NOMO-1 treated with dmso at 0.1 percent for 144 hours (cell line): Measurements from ENCODE around the gene ZDHHC4.

Experiments
- DNase-seq: peaks from one replicate; lab custom pipeline; 2025; ENCODE audit not compliant: unreplicated experiment; lab: John Stamatoyannopoulos, UW

Gene ZDHHC4

GRCh38 chr7:6577369-6578113 lies at the start of gene ZDHHC4:
Gene ZDHHC4 (plus strand): TSS chr7:6577454. CDS start chr7:6580562, 3,108 bp downstream.
- DNase-seq, result peak; percentile 85

GRCh38 chr7:6528401-6529130 lies 48.7 kb upstream of the ZDHHC4 start:
- DNase-seq, result no peak

- no peak for DNase-seq
These were observed 47.6 kb upstream of the ZDHHC4 start for GRCh38 chr7:6529643-6530042.

GRCh38 chr7:6530626-6531491 lies 46.4 kb upstream of the ZDHHC4 start:
- DNase-seq, result no peak

- DNase-seq, result no peak
These were observed 45.6 kb upstream of the ZDHHC4 start for GRCh38 chr7:6531492-6532279.

GRCh38 chr7:6532516-6532915 lies 44.7 kb upstream of the ZDHHC4 start:
- no peak for DNase-seq

GRCh38 chr7:6533893-6534495 lies 43.3 kb upstream of the ZDHHC4 start:
- no peak for DNase-seq

- DNase-seq, result no peak
These were observed 40.7 kb upstream of the ZDHHC4 start for GRCh38 chr7:6536262-6537260.

- no peak for DNase-seq
These were observed 34.9 kb upstream of the ZDHHC4 start for GRCh38 chr7:6542368-6542767.

- peak; percentile 37 for DNase-seq
These were observed 31.7 kb upstream of the ZDHHC4 start for GRCh38 chr7:6545398-6546126.

- DNase-seq, result no peak
These were observed 30.6 kb upstream of the ZDHHC4 start for GRCh38 chr7:6546498-6547251.

- no peak for DNase-seq
These were observed 29.9 kb upstream of the ZDHHC4 start for GRCh38 chr7:6547400-6547799.

GRCh38 chr7:6551016-6551511 lies 26.2 kb upstream of the ZDHHC4 start, which contains the start of gene GRID2IP:
Gene GRID2IP (minus strand): TSS chr7:6551461. CDS start chr7:6551436, 25 bp downstream.
- no peak for DNase-seq

GRCh38 chr7:6553448-6554044 lies 23.7 kb upstream of the ZDHHC4 start:
- no peak for DNase-seq

- no peak for DNase-seq
These were observed 22.4 kb upstream of the ZDHHC4 start for GRCh38 chr7:6554848-6555247.

GRCh38 chr7:6556196-6556595 lies 21.1 kb upstream of the ZDHHC4 start:
- DNase-seq, result no peak

GRCh38 chr7:6558837-6559236 lies 18.4 kb upstream of the ZDHHC4 start:
- DNase-seq, result no peak
